ENCODE data around the gene SLC13A3.

DNA sequence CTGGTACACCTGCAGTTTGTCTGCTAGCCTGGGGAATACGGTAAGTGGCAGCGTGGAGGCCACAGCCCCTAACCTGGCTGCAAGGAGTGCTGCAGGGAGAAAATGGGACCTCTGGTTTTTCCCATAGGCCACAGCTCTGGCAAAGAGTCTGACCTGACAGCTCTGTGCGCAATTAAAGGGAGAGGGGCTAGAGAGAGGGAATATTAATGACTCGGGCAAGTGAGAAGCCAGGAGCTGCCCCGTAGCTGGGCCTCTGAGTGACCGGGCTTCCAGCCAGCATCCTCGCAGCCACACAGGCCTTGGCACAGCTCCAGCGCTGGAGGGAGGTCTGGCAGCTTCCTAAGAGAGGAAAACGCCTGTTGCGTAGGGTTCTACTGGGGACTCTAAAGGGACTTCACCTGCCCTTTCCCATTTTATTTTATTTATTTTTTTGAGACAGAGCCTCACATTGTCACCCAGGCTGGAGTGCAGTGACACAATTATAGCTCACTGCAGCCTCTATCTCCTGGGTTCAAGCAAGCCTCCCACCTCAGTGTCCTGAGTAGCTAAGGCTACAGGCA lies 82.6 kb downstream of the SLC13A3 start:
- TF ChIP-seq, protein P1, sequence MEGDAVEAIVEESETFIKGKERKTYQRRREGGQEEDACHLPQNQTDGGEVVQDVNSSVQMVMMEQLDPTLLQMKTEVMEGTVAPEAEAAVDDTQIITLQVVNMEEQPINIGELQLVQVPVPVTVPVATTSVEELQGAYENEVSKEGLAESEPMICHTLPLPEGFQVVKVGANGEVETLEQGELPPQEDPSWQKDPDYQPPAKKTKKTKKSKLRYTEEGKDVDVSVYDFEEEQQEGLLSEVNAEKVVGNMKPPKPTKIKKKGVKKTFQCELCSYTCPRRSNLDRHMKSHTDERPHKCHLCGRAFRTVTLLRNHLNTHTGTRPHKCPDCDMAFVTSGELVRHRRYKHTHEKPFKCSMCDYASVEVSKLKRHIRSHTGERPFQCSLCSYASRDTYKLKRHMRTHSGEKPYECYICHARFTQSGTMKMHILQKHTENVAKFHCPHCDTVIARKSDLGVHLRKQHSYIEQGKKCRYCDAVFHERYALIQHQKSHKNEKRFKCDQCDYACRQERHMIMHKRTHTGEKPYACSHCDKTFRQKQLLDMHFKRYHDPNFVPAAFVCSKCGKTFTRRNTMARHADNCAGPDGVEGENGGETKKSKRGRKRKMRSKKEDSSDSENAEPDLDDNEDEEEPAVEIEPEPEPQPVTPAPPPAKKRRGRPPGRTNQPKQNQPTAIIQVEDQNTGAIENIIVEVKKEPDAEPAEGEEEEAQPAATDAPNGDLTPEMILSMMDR (IDR thresholded peaks at IDR 0.05): no peak
- no peak for TF ChIP-seq POLR2A (IDR thresholded peaks at IDR 0.05)

Measured in ovary (tissue), 3 donors.